SK-N-SH (cell line): ENCODE data around the gene SLC32A1. TPM values are rescaled to one million over a fixed set of nuclear protein-coding genes. Genes with fewer than 3 reads are reported as not detected.

Experiments
- polyA plus RNA-seq, 3 experiments: library from polyadenylated mRNA; depleted of rRNA; stranded (reverse); fragments of >200 nt; gene quantifications; 2 replicates each; pipeline ENCODE4 v1.2.3, GENCODE V29; 2012
- small RNA-seq, 7 experiments: library from RNA; depleted of rRNA; stranded (forward); fragments of <200 nt; gene quantifications; one replicate each; pipeline ENCODE3, GENCODE V24; 2012

SLC32A1 gene
- polyA plus RNA-seq, 1 of the 3 experiments (the other 2 are of a cell fraction), result not detected

Small RNA genes within 50 kb of the gene (small RNA-seq; reads per million reads assigned to genes)
- 0 reads per million in 7 experiments for gene RF00017

Other genes starting within 250 kb of the SLC32A1 start
- not detected in 2 replicates for gene ADIG, start 143.3 kb upstream of the SLC32A1 start, polyA plus RNA-seq (2012; rRNA removed)
- gene ARHGAP40, start 122.7 kb upstream of the SLC32A1 start, polyA plus RNA-seq (2012; rRNA removed), result 0.02 TPM in 1 of 2 replicates, not detected in the other
- gene ACTR5, start 24.0 kb downstream of the SLC32A1 start, polyA plus RNA-seq (2012; rRNA removed), result 9.7 and 10.9 TPM in 2 replicates
- 0.28 and 0.91 TPM in 2 replicates for gene PPP1R16B, start 81.2 kb downstream of the SLC32A1 start, polyA plus RNA-seq (2012; rRNA removed)
- gene FAM83D, start 201.9 kb downstream of the SLC32A1 start, polyA plus RNA-seq (2012; rRNA removed), result 18.9 and 21.5 TPM in 2 replicates
- 17.1 and 28.5 TPM in 2 replicates for gene DHX35, start 237.9 kb downstream of the SLC32A1 start, polyA plus RNA-seq (2012; rRNA removed)